HG03439 (cell line): ENCODE data around the gene NFKBIE.
A peak's percentile ranks its signal among the peaks of the same experiment; 100 is the strongest.
"Not testable (repeated sequence)": the region's sequence is repeated elsewhere in the genome, so short reads cannot be mapped to it uniquely, and the experiment has no call there.

Source experiments
- ATAC-seq: cut with Tn5 transposase; IDR thresholded peaks from one replicate; pipeline ENCODE4 v1.9.1; 2021; ENCODE audit warnings: mild to moderate bottlenecking, moderate library complexity; ENCODE audit not compliant: unreplicated experiment

Gene NFKBIE

GRCh38 chr6:44265007-44265721 is at the start of gene NFKBIE:
Gene NFKBIE, minus strand, starts transcription at chr6:44265551. Its CDS starts 205 bp downstream, at chr6:44265346.
- ATAC-seq: peak; percentile 37

- ATAC-seq: not testable (repeated sequence)
Measured at GRCh38 chr6:44314657-44315056, 49.3 kb upstream of the NFKBIE start.

- peak; percentile 87 for ATAC-seq
Measured at GRCh38 chr6:44312901-44313788, 47.8 kb upstream of the NFKBIE start, which contains the start of gene AARS2. Gene AARS2, minus strand, starts transcription at chr6:44313347. Its CDS starts 24 bp downstream, at chr6:44313323.

- ATAC-seq: no peak
Measured at GRCh38 chr6:44311767-44312166, 46.4 kb upstream of the NFKBIE start.

- no peak for ATAC-seq
Measured at GRCh38 chr6:44311304-44311703, 46.0 kb upstream of the NFKBIE start.

- ATAC-seq: no peak
Measured at GRCh38 chr6:44310241-44310640, 44.9 kb upstream of the NFKBIE start.

- no peak for ATAC-seq
Measured at GRCh38 chr6:44309631-44310030, 44.3 kb upstream of the NFKBIE start.

GRCh38 chr6:44309092-44309491 is 43.7 kb upstream of the NFKBIE start:
- no peak for ATAC-seq

- ATAC-seq: no peak
Measured at GRCh38 chr6:44307217-44307616, 41.9 kb upstream of the NFKBIE start.

- no peak for ATAC-seq
Measured at GRCh38 chr6:44306710-44307109, 41.4 kb upstream of the NFKBIE start.

- ATAC-seq: no peak
Measured at GRCh38 chr6:44305200-44305725, 39.9 kb upstream of the NFKBIE start.

GRCh38 chr6:44304282-44305199 is 39.2 kb upstream of the NFKBIE start:
- no peak for ATAC-seq

- ATAC-seq: no peak
Measured at GRCh38 chr6:44303842-44304241, 38.5 kb upstream of the NFKBIE start.

GRCh38 chr6:44302856-44303255 is 37.5 kb upstream of the NFKBIE start:
- no peak for ATAC-seq

GRCh38 chr6:44301782-44302564 is 36.6 kb upstream of the NFKBIE start:
- ATAC-seq: no peak

- ATAC-seq: no peak
Measured at GRCh38 chr6:44301106-44301505, 35.8 kb upstream of the NFKBIE start.

GRCh38 chr6:44300292-44300823 is 35.0 kb upstream of the NFKBIE start:
- no peak for ATAC-seq

- ATAC-seq: no peak
Measured at GRCh38 chr6:44298864-44299263, 33.5 kb upstream of the NFKBIE start.

- ATAC-seq: no peak
Measured at GRCh38 chr6:44298055-44298803, 32.9 kb upstream of the NFKBIE start.
